Fibroblast of skin of right quadriceps (primary cell): ENCODE measurements around the gene LSS.
"Not testable (repeated sequence)": the region's sequence is repeated elsewhere in the genome, so short reads cannot be mapped to it uniquely, and the experiment has no call there.

ENCODE experiments used
- DNase-seq: peaks from one replicate; pipeline ENCODE4 v3.0.0-alpha.2; 2013

The LSS gene

DNA sequence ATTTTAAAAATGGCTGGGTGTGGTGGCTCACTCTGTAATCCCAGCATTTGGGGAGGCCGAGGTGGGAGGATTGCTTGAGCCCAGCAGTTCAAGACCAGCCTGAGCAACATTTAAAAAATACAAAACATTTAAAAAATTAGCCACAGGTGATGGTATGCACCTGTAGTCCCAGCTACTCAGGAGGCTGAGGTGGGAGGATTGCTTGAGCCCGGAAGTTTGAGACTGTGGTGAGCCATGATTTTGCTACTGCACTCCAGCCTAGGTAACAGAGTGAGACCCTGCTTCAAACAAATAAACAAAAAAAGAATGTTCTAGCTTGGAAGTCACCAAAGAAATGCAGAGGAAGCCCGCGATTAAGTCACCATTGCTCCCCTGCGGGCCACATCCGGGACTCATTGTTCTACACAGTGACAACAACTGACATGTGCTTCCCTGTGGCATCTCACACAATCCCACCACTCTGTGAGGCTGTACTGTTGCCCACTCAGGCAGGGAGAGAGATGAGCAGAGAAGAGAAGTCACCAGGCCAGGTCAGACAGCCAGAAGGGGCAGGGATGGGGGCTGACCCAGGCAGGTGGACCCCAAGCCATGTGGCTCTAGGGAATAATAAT is 25.9 kb downstream of the LSS start:
- DNase-seq, result no peak

DNA sequence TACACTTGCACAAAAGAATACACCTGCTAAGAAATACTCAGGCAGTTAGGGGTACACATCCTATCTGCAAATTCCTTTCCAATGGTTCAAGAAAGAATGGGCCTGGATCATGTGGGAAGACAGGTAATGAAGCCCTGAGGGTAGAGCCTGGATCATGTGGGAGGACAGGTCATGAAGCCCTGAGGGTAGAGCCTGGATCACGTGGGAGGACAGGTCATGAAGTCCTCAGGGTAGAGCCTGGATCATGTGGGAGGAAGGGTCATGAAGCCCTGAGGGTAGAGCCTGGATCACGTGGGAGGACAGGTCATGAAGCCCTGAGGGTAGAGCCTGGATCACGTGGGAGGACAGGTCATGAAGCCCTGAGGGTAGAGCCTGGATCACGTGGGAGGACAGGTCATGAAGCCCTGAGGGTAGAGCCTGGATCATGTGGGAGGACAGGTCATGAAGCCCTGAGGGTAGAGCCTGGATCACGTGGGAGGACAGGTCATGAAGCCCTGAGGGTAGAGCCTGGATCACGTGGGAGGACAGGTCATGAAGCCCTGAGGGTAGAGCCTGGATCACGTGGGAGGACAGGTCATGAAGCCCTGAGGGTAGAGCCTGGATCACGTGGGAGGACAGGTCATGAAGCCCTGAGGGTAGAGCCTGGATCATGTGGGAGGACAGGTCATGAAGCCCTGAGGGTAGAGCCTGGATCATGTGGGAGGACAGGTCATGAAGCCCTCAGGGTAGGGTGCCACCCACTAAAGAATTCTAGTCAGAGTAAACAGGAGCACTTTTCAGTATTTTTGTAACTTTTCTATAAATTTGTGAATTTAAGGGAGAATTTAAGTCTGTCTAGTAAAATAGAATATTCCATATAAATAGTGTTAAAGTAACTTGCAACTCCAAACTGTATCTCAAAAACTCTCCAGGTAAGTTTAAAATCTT is 27.4 kb downstream of the LSS start:
- not testable (repeated sequence) for DNase-seq

DNA sequence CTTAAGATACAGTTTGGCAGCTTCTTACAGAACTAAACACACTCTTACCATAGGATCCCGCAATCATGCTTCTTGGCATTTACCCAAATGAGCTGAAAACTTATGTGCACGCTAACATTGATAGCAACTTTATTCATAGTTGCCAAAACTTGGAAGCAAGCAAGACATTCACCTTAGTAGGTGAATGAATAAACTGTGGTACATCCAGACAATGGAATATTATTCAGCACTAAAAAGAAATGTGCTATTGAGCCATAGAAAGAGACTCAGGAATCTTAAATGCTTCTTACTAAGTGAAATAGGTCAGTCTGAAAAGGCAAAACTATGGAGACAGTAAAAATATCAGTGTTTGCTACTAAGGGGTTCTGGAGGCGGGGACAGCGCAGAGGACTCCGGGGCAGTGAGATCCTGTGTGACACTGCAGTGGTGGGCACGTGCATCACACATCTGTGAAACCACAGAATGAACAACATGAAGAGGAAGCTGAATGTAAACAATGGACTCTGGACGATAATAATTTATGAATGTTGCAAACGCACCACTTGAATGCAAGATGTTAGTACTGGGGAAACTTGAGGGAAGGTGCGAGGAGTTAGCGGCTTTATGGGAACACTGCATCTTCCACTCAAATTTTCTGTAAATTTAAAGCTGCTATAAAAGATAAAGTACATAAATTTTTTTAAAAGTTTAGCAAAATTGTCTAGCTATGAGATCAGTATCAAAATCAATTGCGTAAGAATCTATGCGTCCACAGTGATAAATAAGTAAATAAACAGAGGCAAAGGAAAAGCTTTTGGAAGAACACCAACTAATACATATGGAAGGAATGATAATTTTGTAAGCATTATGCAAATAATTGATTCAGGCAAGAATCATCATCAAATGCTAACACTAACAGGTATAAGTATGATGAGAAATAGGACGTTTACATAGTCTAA is 28.9 kb downstream of the LSS start:
- DNase-seq, result no peak

DNA sequence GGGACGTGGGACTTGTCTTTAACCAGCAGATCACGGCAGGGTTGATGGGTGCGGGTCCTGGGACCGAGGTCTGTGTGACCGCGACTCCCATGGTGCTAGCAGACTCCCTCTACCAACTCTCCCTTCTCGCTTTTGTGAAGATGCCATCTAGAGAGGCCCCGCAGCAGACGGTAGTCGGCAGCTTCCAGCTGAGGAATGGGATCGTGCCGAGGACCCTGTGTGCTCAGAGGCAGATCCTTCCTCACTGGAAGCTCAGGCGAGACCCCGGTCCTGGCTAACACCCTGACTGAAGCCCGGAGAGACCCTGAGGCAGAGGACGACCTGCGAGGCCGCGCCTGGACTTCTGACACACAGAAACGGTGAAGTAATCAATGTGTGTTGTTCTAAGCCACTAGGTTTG is 31.8 kb downstream of the LSS start:
- DNase-seq, result no peak

DNA sequence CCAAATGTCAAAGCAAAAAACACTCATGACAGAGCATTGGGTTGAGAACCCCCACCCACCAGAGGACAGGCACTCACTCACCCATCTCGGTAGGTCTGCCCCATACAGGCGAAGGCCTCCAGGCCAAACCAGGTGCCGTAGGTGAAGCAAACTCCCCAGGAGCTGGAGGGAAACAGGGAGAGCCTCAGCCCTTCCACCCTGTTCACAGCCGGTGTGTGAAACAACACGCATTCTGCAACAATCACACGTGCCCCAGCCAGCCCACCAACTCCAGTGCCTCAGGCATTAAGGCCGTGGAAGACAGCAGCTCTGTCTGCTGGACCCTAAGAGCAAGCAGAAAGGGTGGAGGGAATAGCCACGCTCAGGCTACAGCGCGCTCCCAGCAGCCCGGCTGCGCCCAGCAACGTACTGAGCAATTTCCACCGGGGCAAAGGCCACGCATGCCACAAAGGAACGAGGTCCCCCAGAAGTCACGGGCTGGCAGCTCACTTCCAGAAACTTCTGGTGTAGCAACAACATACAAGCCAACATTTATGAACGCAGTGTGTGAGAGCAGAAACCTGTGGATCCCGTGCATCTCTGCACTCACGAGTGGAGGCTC is 32.9 kb downstream of the LSS start:
- no peak for DNase-seq

DNA sequence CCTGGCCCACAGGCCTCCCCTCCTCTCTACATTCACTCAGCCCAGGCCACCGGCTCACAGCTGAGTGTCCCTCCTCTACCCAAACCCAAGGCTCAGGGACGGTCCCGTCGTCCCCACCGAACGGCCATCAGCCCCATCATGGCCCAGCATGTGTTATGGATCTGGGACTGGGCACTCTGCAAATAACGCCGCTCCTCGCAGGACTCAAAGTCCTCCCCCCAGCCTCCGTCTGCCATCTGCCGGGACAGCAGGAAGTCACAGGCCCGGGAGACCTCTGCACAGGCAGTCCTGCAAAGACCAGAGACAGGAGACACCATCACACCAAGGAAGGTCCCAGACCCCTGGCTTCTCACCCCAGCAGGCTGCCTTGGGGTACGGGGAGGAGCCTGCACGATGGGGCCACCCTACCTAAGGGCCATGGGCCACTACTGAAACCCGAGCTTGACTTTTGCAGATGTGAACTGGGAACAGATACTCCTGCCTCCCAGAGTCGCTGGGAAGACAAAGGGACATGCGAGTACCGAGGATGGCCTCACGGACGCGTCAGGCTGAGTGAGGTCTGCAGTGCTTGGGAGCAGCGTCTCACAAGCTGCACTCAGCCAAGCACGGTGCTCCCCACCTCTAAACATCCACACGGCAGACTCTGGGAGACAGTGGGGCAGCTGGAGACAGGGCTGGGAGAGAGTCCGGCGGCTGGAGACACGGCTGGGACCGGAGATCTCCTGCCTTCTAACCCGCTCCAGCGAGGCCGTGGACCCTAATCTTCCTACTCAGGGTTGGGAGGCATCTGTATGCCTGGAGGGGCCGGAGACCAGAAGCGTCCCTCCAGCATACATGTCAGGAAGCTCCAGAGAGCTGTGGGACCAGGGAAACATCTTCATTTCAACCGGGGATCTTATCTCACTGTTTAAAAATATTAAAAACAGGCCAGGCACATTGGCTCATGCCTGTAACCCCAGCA is 33.9 kb downstream of the LSS start:
- DNase-seq, result no peak

DNA sequence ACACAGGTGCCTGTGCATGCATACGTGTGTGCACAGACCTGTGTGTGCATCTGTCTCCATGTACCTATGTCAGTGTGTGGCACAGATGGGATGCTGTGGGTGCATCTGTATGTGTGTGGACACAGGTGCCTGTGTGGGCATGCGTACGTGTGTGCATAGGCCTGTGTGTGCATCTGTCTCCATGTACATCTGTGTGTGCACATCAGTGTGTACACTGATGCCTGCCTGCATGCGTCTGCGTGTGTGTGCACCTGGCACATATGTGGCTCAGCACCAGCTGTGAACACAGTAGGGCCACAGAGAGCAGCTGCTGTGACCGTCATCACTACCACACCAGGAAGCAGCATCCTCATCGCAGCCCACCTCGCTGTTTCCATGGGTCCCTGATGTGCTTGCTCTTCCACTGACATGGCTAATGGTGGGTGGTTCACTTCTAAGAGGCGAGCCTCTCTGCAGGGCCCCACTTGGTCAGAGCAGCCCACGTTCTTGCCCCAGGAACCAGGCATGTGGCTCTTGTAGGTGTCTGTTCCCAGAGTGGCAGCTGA is 34.7 kb downstream of the LSS start:
- DNase-seq, result no peak

DNA sequence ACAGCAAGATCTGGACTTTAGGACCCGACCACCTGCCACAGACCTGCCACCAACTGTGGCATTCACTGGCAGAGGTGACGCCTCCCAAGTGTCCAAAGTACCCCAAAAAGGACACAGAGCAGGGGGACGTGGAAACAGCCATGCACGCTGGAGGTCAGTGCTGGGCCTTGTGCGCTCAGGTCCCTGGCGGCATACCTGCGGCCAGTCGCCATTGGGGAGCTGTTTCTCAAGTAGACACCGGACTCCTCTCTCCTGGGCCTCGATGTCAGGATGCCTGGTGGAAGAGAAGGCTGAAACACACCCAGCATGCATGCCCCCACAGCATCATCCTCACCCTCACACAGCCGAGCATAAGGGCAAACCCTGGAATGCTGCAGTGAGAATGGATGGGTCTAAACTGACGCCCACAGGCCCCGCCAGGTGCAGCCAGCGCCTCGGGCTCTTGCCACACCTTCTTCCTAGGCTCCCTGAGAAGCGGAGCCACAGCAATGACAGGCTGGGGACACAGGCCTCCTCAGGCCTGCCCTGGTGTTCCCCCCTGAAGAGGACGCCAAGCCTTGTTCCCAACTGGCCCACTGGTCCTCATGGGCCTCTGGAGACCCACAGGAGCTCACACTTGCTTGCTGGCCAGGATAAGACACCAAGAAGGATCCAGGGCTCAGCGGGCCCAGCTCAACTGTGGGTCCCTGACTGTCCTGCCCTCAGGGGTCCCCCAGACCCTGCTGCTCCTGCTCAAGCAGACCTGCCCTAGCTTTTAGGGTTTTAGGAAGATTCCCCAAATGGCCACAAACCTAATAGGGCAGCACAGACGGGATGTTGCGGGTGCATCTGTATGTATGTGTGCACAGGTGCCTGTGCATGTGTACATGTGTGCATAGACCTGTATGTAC is 36.6 kb downstream of the LSS start:
- no peak for DNase-seq

DNA sequence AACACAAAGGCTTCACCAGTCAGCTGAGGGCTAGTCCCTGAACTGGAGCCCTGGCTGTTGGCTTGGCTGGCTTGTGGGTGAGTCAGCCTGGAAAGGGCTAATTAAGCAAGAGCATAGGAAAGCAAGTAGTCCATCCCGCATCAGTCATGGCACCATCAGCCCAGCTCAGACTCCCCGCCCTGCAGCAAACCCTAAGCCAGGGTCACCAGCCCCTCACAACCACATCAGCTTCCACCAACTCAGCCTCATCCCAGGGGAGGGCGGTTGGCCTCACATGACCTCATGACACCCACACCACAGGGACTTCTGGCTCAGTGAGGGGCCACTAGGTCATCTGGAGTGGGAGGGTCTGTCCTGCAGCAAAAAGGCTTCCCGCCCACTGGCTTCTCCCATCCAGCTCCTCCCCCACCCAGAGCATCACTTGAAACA is 37.3 kb downstream of the LSS start:
- DNase-seq, result peak; percentile 61

DNA sequence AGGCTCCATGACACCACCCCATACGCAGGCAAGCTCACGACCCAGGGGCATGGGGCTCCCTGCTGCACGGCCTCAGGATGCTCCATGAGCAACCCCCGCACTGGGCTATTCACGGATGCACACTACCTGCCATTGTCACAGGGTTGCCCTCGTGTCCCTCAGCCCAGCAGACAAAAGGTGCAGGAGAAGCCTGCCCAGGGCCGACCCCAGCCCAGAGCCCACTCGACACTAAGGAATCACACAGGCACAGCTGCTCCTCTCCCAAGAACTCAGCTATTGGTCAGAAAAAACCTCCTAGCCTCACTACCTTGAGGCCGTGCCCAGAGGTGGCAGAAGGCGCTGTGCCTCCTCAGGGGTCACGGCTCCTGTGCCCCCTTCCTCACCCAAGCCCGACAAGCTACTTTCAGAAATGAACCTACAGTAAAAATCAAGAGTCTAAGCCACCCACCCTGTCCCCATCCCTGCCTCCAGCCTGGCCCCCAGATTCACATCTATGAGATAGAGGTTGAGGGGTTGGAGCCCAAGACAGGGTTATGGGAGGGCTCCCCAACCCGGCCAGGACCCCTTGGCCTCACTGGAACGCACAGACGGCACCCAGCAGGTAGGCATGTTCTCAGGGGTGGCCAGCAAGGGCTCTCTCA is 38.0 kb downstream of the LSS start:
- DNase-seq, result no peak

DNA sequence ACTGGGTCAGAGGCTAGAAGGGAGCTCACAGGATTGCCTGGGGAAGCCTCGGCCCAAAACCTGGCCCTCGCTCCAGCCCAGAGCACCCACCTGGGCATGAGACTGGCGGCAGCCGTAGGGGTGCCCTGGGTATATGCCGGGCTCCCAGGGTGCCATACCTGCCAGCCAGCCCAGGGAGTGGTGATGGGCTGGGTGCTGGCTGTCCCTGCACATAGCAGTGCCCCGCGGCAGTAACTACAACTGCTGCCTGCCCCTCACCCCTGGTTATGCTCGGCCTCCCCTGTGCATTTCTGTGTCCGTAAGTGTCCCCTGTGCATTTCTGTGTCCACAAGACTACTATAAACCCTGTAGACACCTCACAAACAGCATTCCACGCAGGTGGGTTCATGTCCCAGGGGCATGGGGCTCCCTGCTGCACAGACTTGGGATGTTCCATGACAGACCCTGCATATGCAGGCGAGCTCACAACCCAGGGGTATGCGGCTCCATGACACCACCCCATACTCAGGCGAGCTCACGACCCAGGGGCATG is 38.5 kb downstream of the LSS start:
- DNase-seq, result no peak

DNA sequence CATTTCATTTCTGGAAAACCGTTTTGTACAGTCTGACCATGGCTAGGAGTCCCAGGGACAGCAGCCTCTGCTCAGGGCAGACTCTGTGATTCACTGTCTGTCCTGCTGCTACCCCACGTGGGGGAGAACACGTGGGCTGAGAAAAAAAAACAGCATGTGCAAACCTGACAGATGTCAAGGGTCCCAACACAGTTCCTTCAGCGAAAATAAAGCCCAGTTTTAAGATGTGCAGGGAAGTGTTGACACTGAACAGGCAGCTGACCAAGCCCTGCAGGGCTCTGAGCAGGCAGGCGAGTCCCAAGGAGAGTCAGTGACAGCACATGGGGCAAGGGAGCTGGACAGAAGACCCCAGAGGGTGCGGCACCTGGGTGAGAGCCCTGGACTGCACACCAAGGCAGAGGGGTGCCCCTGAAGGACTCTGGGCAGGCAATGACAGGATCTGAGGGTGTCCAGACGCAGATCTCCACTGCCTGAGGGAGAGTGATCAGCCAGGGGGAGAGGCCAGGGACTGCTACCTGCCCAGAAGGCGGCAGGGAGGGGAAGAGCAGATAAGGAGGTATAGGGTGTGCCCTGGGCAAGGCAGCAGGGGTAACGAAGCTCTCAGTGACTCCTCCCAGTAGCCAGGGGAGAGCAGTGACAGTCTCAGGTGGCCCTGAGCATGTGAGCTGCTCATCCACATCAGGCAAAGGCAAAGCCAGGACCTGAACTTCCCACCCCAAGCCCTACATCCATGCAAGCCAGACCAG is 39.2 kb downstream of the LSS start:
- peak; percentile 28 for DNase-seq

DNA sequence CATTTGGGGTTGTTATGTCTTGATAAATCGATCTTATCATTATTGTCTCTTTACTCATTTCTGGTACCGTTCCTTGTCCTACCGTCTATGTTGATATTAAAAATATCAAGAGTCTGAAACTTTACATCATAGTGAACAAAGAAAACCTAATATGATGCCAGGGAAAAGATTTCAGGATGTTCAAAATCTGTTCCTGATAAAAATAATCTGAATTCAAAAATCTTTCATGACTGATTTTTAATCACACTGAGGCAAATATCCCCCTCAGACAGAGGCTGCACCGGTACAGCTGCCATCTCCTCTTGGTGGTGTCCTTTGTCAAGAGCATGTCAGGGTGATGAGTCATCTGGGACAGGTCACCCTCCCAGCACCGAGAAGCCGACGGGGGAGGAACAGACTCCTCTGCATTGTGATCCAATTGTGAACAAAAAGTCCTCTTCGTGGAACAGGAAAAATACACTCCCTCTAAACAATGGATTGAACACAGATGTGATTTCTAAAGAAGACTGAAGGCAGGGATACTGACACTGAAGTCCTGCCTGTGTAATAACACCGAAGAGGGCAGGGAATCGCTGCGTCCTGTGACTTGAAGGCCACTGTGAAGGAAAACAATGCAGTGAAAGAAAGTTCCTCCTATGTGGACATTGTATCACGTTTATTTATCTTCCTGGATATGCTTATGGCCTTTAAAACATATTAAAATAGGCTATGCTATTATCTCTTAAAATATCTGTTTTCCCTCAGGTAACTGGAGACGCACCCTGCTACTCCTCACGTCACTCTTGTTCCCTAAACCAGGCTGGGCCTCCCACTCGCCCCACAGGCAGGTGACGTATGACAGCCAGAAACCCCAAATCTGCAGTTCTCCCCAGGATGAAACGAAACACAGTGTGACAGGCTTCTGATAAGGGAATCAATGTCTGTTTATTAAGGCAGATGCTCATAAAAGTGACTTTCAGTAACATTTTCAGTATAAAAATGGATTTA is 40.1 kb downstream of the LSS start:
- DNase-seq, result peak; percentile 67

DNA sequence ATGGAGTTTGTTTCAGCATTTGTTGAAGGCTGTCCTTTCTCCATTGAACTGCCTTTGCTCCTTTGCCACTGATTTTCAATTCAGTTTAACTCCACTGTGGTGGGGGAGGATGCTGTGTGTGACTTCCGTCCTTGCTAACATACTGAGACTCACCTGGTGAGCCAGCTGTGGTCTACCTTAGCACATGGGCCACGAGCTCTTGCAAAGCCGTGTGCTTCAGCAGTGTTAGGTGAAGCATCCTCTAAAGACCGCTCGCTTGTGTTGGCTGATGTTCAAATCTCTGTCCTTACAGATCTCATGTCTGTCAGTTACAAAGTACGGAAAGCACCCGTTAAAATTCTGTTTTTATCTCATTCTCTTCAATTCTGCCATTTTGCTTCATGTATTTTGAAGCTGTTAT is 40.8 kb downstream of the LSS start:
- no peak for DNase-seq

DNA sequence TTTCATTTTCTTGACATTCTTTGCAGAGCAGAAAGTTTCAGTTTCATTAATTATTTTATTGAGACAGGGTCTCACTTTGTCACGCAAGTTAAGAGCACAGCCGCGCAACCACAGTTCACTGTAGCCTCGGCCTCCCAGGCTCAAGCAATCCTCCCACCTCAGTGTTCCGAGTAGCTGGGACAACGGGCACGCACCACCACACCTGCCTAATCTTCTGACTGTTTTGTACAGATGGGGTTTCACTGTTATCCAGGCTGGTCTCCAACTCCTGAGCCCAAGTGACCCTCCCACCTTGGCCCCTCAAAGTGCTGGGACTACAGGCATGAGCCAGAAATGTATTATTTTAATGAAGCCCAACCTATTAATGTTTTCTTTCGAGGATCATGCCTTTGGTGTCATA is 41.3 kb downstream of the LSS start:
- no peak for DNase-seq

DNA sequence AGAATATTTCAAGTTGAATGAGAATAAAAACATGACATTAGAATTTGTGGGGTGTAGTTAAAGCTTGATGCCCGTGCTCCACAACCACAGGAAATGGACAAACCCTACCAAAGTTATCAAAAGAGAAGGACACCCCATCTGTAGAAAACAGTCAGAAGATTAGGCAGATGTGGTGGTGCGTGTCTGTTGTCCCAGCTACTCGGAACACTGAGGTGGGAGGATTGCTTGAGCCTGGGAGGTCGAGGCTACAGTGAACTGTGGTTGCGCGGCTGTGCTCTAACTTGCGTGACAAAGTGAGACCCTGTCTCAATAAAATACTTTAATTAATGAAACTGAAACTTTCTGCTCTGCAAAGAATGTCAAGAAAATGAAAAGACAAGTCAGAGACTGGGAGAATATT is 42.9 kb downstream of the LSS start:
- no peak for DNase-seq
